ENCODE results near the gene ATP11C. TPM values are rescaled to one million over a fixed set of nuclear protein-coding genes. Genes with fewer than 3 reads are reported as not detected.

ATP11C gene
- total and polyA plus RNA-seq, 9 of the 15 experiments (the other 6 are each of a cell fraction or from before 2014, with no cell fraction given): 18.2 to 42.2 (median 29.4) TPM

- intact Hi-C loops (cut with micrococcal nuclease) (no loop called here), in situ Hi-C loops (cut with MboI) (no loop called here)
- CTCF ChIA-PET (ENCODE audit: low intra/inter-chr PET ratio): no interaction called here
- FAIRE-seq: no peak
- H3K4me1 ChIP-seq (replicated peaks in 1 of 2; ENCODE audit: control insufficient read depth in 2 of 2, insufficient read depth in 2 of 2, low read length in 2 of 2): no peaks in the 10 kb centered on the region
- no peak for DNase-seq (ENCODE audit: extremely low read depth in 1 of 4, low spot score in 3 of 4)
- no peak for TF ChIP-seq PKNOX1 (IDR thresholded peaks at IDR 0.05)
- TF ChIP-seq, protein P1, sequence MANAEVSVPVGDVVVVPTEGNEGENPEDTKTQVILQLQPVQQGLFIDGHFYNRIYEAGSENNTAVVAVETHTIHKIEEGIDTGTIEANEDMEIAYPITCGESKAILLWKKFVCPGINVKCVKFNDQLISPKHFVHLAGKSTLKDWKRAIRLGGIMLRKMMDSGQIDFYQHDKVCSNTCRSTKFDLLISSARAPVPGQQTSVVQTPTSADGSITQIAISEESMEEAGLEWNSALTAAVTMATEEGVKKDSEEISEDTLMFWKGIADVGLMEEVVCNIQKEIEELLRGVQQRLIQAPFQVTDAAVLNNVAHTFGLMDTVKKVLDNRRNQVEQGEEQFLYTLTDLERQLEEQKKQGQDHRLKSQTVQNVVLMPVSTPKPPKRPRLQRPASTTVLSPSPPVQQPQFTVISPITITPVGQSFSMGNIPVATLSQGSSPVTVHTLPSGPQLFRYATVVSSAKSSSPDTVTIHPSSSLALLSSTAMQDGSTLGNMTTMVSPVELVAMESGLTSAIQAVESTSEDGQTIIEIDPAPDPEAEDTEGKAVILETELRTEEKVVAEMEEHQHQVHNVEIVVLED (CRISPR knock-in tag; IDR thresholded peaks at IDR 0.05): no peak
- TF ChIP-seq XRCC3 (IDR thresholded peaks at IDR 0.05): no peak
- no peak for TF ChIP-seq MEF2D (tag; conservative IDR thresholded peaks at IDR 0.05; ENCODE audit: low read depth)
- no peak overlapping the region for H3K27ac ChIP-seq (ENCODE audit: extremely low read depth, low read depth, low read length)
- 57% methylated on average over 2 of the region's 2 CpGs for WGBS (ENCODE audit: insufficient coverage, low coverage, missing lambda C conversion rate)
- no peaks in the 10 kb centered on the region for H3K79me2 ChIP-seq (ENCODE audit: control insufficient read depth, insufficient read depth, low read length)
- H3K9me1 ChIP-seq (ENCODE audit: control insufficient read depth, insufficient read depth, low read length): no peaks in the 10 kb centered on the region
- no peak overlapping the region for H3K9ac ChIP-seq (ENCODE audit: insufficient read depth in 1 of 2, low read depth in 2 of 2, low read length in 2 of 2)
- H3K9me3 ChIP-seq (replicated peaks; ENCODE audit: control insufficient read depth, insufficient read depth, low read depth, low read length): no peaks in the 10 kb centered on the region
- no TSS peak for BruUV-seq (replicated peaks)
- POLR2A ChIA-PET: interaction anchor here (0.6 kb wide), 2 partner anchors 17 to 859 kb away, joined by 3 read pairs; no protein-coding TSS in a partner anchor
- no peaks in the 10 kb centered on the region for H3K27me3 ChIP-seq (ENCODE audit: control insufficient read depth in 2 of 2, insufficient read depth in 2 of 2, low read length in 2 of 2)
- H4K20me1 ChIP-seq (replicated peaks; ENCODE audit: control insufficient read depth, insufficient read depth, low read length): no peaks in the 10 kb centered on the region
- no peak overlapping the region for H3K4me3 ChIP-seq
- peaks cover 45% of the 10 kb centered on the region for H3K36me3 ChIP-seq (ENCODE audit: control insufficient read depth, insufficient read depth, low read length)
- no peak overlapping the region for H2AFZ ChIP-seq (ENCODE audit: low read depth, low read length)
- H3K4me2 ChIP-seq (ENCODE audit: insufficient read depth, low read length): no peak overlapping the region
- ATAC-seq: no peak
Measured at GRCh38 chrX:139803224-139803623, 129.6 kb downstream of the ATP11C start.

Measured in K562 (cell line).